GM10266 (cell line): ENCODE results near the gene CASP6.

Source experiments
- DNase-seq: peaks from one replicate; pipeline ENCODE4 v3.0.0; 2012; ENCODE audit errors: extremely low spot score
- TF ChIP-seq, protein P1 (sequence below): IDR thresholded peaks from 2 replicates; pipeline ENCODE4 v1.5.1; 2012; ENCODE audit warnings: mild to moderate bottlenecking, low read depth; ENCODE audit not compliant: control insufficient read depth, insufficient read depth; ENCODE audit errors: missing control alignments

Gene CASP6

DNA sequence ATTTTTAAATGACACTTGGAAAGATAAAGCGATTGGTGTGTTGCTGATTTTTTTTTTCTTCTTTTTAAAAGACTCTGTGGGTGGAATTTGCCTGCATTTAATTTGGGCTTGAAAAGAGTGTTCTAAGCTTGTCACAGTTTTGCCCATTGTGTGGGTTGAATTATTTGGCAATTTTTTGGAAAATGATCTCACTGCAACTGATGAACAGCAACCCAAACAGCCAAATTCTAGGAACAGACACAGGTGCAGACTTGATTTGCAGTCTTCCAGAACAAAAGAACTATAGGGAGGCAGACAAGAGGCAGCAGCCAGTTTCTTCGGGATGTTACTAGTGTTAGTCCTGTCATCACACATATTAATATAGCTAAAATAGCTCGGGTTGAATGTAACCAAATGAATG lies 40.5 kb downstream of the CASP6 start:
- TF ChIP-seq, protein P1, sequence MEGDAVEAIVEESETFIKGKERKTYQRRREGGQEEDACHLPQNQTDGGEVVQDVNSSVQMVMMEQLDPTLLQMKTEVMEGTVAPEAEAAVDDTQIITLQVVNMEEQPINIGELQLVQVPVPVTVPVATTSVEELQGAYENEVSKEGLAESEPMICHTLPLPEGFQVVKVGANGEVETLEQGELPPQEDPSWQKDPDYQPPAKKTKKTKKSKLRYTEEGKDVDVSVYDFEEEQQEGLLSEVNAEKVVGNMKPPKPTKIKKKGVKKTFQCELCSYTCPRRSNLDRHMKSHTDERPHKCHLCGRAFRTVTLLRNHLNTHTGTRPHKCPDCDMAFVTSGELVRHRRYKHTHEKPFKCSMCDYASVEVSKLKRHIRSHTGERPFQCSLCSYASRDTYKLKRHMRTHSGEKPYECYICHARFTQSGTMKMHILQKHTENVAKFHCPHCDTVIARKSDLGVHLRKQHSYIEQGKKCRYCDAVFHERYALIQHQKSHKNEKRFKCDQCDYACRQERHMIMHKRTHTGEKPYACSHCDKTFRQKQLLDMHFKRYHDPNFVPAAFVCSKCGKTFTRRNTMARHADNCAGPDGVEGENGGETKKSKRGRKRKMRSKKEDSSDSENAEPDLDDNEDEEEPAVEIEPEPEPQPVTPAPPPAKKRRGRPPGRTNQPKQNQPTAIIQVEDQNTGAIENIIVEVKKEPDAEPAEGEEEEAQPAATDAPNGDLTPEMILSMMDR, result no peak
- no peak for DNase-seq

DNA sequence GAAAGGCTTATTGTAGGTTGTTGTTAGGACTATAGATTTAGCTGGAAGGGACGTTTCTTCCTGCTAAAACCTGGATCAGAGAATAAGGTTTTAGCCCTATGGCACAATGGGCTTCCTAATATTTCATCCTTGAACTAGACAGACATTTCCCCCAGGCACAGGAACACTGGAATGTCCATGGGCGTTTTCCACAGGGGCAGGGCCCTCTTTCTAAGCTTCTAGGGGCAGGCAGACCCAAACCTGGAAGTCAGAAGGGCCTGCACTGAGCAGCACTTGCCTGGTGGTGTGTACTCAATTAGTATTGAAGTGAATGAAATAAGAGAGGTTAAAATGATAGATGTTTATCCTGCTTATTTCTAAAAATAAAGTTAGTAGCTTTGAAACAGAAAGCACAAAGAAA lies 41.1 kb downstream of the CASP6 start:
- TF ChIP-seq, protein P1, result no peak
- DNase-seq, result no peak

DNA sequence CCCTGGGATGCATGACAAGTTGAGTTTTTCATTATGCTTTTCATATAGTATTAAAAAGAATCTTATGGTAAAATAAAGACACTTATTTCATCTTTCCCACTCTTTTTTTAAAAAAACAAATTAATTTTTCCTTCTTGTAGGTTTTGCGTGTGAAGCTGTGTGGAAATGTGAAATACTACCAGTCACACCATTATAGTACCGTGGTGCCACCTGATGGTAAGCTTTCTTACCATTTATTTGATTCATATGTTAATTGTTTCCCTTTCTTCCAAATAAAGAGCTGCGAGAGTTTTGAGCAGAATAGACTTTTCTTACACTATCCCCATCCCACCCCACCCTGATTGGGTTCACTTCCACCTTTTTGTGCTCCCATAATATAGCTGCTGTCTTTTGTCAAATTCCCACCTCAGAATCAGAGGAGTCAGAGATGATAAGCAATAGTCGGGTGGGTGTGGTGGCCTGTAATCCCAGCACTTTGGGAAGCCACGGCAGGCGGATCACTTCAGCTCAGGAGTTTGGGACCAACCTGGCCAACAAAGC lies 44.3 kb downstream of the CASP6 start:
- TF ChIP-seq, protein P1, result peak; percentile 7
- no peak for DNase-seq

DNA sequence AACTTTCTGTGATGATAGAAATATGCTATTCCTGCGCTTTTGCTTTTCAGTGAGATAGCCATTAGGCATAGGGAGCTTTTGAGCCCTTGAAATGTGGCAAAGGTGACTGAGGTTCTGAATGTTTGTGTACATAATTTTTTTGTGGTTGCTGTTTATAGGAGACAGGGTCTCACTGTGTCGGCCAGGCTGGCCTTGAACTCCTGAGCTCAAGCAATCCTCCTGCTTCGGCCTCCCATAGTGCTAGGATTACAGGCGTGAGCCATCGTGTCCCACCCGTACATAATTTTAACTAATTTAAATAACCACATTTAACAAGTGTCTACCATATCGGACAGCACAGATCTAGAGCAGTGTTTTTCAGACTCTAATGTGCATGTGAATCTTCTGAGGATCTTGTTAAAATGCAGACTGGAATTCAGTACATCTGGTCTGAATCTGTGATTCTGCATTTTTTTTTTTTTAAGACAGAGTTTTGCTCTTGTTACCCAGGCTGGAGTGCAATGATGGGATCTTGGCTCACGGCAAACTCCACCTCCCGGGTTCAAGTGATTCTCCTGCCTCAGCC lies 45.3 kb downstream of the CASP6 start:
- TF ChIP-seq, protein P1, result no peak
- no peak for DNase-seq

DNA sequence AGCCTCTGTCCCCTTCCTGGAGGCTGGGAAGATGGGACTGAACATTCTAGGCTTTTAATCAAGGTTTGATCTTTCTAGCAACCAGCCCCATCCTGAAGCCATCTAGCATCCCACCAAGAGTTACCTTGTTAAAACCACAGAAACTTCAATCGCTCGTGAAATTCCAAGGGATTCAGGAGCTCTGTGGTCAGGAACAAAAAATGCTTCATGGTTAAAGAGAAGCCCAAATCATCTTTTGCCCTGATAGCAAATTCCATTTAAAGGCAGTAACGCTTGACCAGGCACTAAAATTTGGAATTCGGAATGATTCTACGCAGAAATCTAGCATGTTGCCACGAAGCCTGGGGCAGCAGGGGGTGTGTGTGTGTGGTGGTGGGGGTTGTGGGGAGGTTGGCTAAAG lies 47.8 kb downstream of the CASP6 start:
- TF ChIP-seq, protein P1, result no peak
- DNase-seq, result no peak

DNA sequence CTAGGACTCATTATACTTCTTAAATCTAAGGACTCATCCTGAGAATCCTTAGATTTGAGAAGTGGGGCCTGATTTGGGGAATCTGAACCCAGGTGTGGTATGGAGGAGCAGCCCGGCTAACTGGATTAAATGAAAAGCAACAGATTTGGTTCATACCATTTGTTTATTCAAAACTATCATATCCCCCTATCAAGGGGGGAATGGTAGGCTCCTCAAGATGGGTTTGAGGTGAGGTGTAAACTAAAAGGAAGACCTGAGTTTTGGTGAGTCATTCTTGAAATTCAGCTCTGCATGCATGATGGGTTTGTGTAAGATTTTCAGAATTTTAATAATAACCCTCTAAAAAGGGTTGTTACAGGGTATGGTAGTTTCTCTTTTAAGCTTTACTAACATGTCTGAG lies 53.4 kb downstream of the CASP6 start:
- TF ChIP-seq, protein P1, result no peak
- peak; percentile 65 for DNase-seq

DNA sequence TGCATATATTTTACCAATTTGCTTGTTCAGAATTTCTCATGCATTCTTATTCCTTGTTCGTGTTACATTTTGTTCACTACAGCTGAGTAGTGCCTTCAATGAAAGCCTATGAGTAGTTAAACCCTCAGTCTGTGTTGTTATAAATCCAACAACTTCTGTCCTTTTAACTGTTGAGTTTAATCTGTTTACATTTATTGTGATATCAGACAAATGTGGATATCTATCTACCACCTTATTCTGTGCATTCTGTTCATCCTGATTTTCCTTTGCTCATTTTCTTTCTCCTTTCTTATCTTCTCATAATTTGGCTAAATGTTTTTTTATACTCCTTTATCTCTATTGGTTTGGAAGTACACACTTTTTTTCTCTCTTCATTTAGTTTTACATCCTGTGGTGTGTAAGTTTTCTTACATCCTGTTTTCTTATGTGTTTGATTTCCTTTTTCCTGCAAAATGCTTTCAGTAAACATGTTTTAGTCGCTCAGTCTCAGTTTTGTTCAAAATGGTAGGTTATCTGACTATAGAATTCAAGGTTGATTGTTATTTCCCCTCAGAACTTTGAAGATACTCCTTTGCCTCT lies 54.2 kb downstream of the CASP6 start:
- DNase-seq, result no peak
- TF ChIP-seq, protein P1, result no peak
